Vagina (tissue), 2 donors: ENCODE measurements around the gene ITPKB. TPM values are rescaled to one million over a fixed set of nuclear protein-coding genes. Genes with fewer than 3 reads are reported as not detected.
A peak's percentile ranks its signal among the peaks of the same experiment; 100 is the strongest.

Source experiments
- DNase-seq, 2 donors: peaks; one replicate each; pipeline ENCODE4 v3.0.0-alpha.2; 2017; ENCODE audit errors: extremely low spot score in 2 of 2
- H3K27ac ChIP-seq: fragments of 200-600 bp; sonication (generic); one replicate; pipeline ENCODE4 v1.5.1; 2019
- H3K27me3 ChIP-seq: fragments of 200-600 bp; sonication (generic); one replicate; pipeline ENCODE4 v1.5.1; 2019
- H3K36me3 ChIP-seq, 2 donors: fragments of 200-600 bp; sonication (generic); one replicate each; pipeline ENCODE4 v1.5.1; 2017 to 2019
- H3K4me1 ChIP-seq: fragments of 200-600 bp; sonication (generic); one replicate; pipeline ENCODE4 v1.5.1; 2019
- H3K4me3 ChIP-seq, 2 donors: fragments of 200-600 bp; sonication (generic); 1 replicate in 1 of 2; 2 replicates in 1 of 2; pipeline ENCODE4 v1.5.1; 2016 to 2019
- H3K9me3 ChIP-seq: fragments of 200-600 bp; sonication (generic); one replicate; pipeline ENCODE4 v1.5.1; 2019
- CTCF ChIP-seq, 3 experiments: fragments of 450-650 bp in 2 of 3; fragments of 200-600 bp in 1 of 3; sonication (generic) in 1 of 3; IDR thresholded peaks; one replicate each; pipeline ENCODE4 v1.5.1; 2017 to 2019; ENCODE audit warnings: antibody characterized with exemption in 3 of 3, mild to moderate bottlenecking in 2 of 3, moderate library complexity in 2 of 3
- POLR2A ChIP-seq, 2 donors: fragments of 450-650 bp; IDR thresholded peaks; one replicate each; pipeline ENCODE4 v1.6.1; 2017; ENCODE audit warnings: antibody characterized with exemption in 2 of 2, mild to moderate bottlenecking in 2 of 2, moderate library complexity in 2 of 2
- POLR2AphosphoS5 ChIP-seq, 2 donors: sonication (generic); formaldehyde crosslinking; IDR thresholded peaks; one replicate each; pipeline ENCODE4 v1.9.0; 2017; ENCODE audit warnings: antibody characterized with exemption in 2 of 2, mild to moderate bottlenecking in 2 of 2, low read depth in 1 of 2; ENCODE audit not compliant: insufficient read depth in 1 of 2
- intact Hi-C: fragments of 100-400 bp; cut with DNase I; formaldehyde crosslinking; loops from one replicate; pipeline ENCODE4 v1.15.1; 2023
- total RNA-seq: library from RNA; depleted of rRNA; stranded (reverse); fragments of >200 nt; gene quantifications from one replicate; pipeline ENCODE4 v1.2.3, GENCODE V29; 2016

ITPKB gene
- total RNA-seq, 1 donor from 2014 or later, result 31.7 TPM

DNA sequence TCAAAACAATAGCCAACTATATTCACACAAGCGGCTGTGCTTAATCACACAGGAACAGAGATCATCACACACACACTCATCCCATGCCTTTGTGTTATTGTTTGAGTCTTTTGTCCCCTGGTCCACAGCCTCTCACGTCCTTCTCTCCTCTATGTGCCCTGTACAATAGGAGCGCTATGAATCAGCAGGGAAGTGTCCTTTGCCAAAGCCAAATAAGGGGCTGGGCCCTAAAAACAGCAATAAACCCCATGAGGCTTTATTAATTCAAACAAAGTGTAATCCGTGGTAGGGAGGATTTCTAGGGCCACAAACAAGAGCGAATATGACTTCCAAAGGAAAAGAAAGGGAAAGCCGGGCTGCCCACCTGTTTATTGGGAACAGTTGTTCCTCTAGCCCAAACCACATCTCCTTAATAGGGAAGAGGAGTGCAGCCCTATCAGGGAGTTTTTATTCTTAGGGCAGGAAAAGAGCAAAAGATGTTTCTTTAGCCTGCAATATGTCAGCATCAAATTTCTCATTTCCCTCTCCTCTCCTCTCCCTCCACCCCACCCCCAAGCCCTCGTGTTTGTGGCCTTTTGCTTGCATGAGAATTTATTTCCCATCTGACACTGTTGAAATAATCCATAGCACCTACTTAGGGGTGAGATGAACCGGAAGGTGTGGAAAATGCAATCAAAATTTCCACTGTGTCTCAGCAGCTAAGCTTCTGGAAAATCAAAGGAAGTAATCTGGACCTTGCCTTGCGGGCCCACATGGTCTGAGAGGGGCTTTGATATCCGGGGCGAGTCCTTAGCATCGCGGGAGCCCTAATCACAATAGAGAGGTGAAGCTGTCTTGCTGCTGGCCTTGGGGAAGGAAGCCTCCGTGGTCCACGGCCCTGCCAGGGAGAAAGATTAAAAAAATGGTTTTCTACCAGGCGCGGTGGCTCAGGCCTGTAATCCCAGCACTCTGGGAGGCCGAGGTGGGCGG lies 45.3 kb upstream of the ITPKB start:
- Histone ChIP-seq H3K36me3 (no peaks in the 10 kb centered on the region), H3K4me3 (no peak overlapping the region), H3K27me3 (no peaks in the 10 kb centered on the region), H3K9me3 (no peaks in the 10 kb centered on the region), H3K4me1 (peaks cover 14% of the 10 kb centered on the region), H3K27ac (peak overlapping the region; percentile 42)
- TF ChIP-seq POLR2A (IDR thresholded peaks at IDR 0.05) (no peak), POLR2AphosphoS5 (IDR thresholded peaks at IDR 0.05; ENCODE audit: insufficient read depth in 1 of 2, low read depth in 1 of 2) (peak in 1 of 2 donors; percentile 71), CTCF (IDR thresholded peaks at IDR 0.05) (no peak)
- no peak for DNase-seq
- intact Hi-C loops, result no loop called here

DNA sequence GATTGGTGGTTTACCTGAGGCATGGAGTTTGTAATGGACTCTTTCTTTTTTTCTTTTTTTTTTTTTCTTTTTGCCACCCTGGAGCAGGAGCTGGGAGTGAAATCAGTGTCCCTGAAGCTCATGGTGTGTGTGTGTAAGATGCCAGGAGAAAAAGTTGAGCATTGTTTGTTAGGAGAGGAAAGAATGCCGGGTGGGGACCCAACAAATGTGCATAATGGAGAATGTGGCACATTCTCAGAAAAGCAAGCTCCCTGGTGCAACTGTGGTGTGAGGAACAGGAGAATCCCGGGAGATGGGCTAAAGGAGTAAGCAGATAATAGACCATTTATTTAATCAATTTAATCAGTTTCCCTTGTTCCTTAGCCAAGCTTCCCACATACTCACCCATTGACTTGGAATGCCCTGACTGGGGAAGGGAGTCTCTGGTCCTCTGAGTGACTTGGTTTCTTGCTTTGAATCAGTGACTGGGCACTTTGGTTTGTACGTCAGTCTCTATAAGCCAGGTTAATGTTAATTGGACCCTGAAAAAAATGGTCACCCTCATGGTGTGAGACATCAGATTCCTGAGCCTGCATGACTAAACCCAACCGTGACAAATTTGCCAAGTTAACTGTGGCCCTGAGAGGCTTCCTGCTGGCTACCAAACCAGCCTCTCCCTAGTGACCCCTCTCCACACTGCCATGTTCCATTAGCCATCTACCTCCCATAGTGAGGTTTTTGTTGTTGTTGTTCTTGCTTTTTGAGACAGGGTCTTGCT lies 43.9 kb upstream of the ITPKB start:
- no peaks in the 10 kb centered on the region for H3K36me3 ChIP-seq
- H3K27ac ChIP-seq, result peak overlapping the region; percentile 42
- no peaks in the 10 kb centered on the region for H3K27me3 ChIP-seq
- TF ChIP-seq CTCF (IDR thresholded peaks at IDR 0.05) (no peak), POLR2AphosphoS5 (IDR thresholded peaks at IDR 0.05; ENCODE audit: insufficient read depth in 1 of 2, low read depth in 1 of 2) (no peak), POLR2A (IDR thresholded peaks at IDR 0.05) (no peak)
- intact Hi-C loops, result no loop called here
- H3K4me1 ChIP-seq, result peaks cover 27% of the 10 kb centered on the region
- H3K9me3 ChIP-seq, result no peaks in the 10 kb centered on the region
- no peak overlapping the region for H3K4me3 ChIP-seq
- DNase-seq, result no peak

GRCh38 chr1:226781937-226782609 lies 43.0 kb upstream of the ITPKB start:
- Histone ChIP-seq H3K36me3 (no peaks in the 10 kb centered on the region), H3K27ac (no peak overlapping the region), H3K4me3 (no peak overlapping the region), H3K9me3 (no peaks in the 10 kb centered on the region), H3K4me1 (peaks cover 30% of the 10 kb centered on the region), H3K27me3 (no peaks in the 10 kb centered on the region)
- TF ChIP-seq POLR2A (IDR thresholded peaks at IDR 0.05) (no peak), CTCF (IDR thresholded peaks at IDR 0.05) (no peak), POLR2AphosphoS5 (IDR thresholded peaks at IDR 0.05; ENCODE audit: insufficient read depth in 1 of 2, low read depth in 1 of 2) (no peak)
- DNase-seq, result no peak
- intact Hi-C loops, result no loop called here

DNA sequence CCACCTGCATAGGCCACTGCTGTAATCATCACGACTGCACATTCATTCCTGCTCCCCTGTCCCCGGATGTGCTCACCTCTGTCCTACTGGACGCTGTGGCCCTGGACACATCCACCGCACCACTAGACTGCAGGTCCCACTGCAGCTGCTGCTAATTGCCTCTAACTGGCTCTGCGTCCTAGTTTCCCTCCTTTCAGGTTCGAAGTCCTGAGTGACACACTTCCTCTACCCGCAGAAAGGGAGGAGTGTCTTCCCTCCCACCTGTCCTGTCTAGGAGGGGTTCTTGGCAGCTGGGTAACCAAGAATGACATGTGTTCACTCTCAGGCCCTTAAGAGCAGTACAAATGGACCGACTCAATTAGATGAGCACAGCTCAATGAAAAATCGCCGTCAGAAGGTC lies 40.5 kb upstream of the ITPKB start:
- DNase-seq, result no peak
- TF ChIP-seq POLR2A (IDR thresholded peaks at IDR 0.05), result no peak
- no peak for TF ChIP-seq POLR2AphosphoS5 (IDR thresholded peaks at IDR 0.05; ENCODE audit: insufficient read depth in 1 of 2, low read depth in 1 of 2)
- TF ChIP-seq CTCF (IDR thresholded peaks at IDR 0.05), result no peak
- Histone ChIP-seq H3K9me3 (no peaks in the 10 kb centered on the region), H3K36me3 (no peaks in the 10 kb centered on the region), H3K4me1 (peaks cover 30% of the 10 kb centered on the region), H3K4me3 (no peak overlapping the region), H3K27me3 (no peaks in the 10 kb centered on the region), H3K27ac (peak overlapping the region; percentile 68)
- intact Hi-C loops, result no loop called here
